DND-41 (cell line): ENCODE data around the gene C3AR1.

Experiments used
- EZH2 ChIP-seq: IDR thresholded peaks from 3 replicates; pipeline ENCODE4 v1.6.1; 2012; ENCODE audit warnings: borderline replicate concordance, low read depth, mild to moderate bottlenecking, moderate library complexity, low read length, inconsistent platforms; ENCODE audit not compliant: severe bottlenecking
- TF ChIP-seq, protein P1 (sequence below): IDR thresholded peaks from 2 replicates; pipeline ENCODE4 v1.5.1; 2012; ENCODE audit warnings: borderline replicate concordance, low read length, moderate library complexity, mild to moderate bottlenecking; ENCODE audit not compliant: poor library complexity, severe bottlenecking; ENCODE audit errors: extremely low read depth

DNA sequence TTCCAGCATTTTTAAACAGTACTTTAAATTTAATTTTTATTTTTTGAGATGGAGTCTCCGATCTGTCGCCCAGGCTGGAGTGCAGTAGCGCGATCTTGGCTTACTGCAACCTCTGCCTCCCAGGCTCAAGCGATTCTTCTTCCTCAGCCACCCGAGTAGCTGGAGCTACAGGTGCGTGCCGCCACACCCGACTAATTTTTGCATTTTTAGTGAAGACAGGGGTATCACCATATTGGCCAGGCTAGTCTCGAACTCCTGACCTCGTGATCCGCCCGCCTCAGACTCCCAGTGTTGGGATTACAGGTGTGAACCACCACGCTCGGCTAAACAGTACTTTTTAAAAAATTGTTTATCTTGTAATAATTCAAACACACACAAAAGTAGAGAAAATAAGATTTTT, 37.9 kb downstream of the C3AR1 start:
- no peak for TF ChIP-seq EZH2
- TF ChIP-seq, protein P1, sequence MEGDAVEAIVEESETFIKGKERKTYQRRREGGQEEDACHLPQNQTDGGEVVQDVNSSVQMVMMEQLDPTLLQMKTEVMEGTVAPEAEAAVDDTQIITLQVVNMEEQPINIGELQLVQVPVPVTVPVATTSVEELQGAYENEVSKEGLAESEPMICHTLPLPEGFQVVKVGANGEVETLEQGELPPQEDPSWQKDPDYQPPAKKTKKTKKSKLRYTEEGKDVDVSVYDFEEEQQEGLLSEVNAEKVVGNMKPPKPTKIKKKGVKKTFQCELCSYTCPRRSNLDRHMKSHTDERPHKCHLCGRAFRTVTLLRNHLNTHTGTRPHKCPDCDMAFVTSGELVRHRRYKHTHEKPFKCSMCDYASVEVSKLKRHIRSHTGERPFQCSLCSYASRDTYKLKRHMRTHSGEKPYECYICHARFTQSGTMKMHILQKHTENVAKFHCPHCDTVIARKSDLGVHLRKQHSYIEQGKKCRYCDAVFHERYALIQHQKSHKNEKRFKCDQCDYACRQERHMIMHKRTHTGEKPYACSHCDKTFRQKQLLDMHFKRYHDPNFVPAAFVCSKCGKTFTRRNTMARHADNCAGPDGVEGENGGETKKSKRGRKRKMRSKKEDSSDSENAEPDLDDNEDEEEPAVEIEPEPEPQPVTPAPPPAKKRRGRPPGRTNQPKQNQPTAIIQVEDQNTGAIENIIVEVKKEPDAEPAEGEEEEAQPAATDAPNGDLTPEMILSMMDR, result no peak
